ENCODE data around the gene SNRPA1. TPM values are rescaled to one million over a fixed set of nuclear protein-coding genes. Genes with fewer than 3 reads are reported as not detected.

Gene SNRPA1
- total and polyA plus RNA-seq, 7 experiments from 2014 or later = 59.6 to 212 (median 90.1) TPM

GRCh38 chr15:101258238-101259144, 36.6 kb downstream of the SNRPA1 start:
- Histone ChIP-seq H3K4me1 (ENCODE audit: control insufficient read depth in 2 of 2, insufficient read depth in 2 of 2, low read length in 2 of 2) (no peaks in the 10 kb centered on the region), H3K9me3 (ENCODE audit: control insufficient read depth in 2 of 3, low read length in 3 of 3) (no peaks in the 10 kb centered on the region), H3K36me3 (ENCODE audit: control insufficient read depth in 2 of 3, insufficient read depth in 3 of 3, low read length in 3 of 3) (no peaks in the 10 kb centered on the region), H3K4me3 (ENCODE audit: low read length) (no peak overlapping the region), H3K27ac (ENCODE audit: low read depth, low read length) (no peak overlapping the region), H3K27me3 (ENCODE audit: control insufficient read depth in 2 of 2, insufficient read depth in 2 of 2, low read length in 2 of 2) (no peaks in the 10 kb centered on the region)
- DNase-seq (peak in 7 of 9 donors; percentile 24 to 60 (median 50)), ATAC-seq (peak; percentile 88)
- ChIA-PET CTCF (interaction anchor here (0.7 to 5.4 kb wide), 16 partner anchors 10 to 250 kb away, joined by 3 to 60 read pairs (median 4); no protein-coding TSS in a partner anchor), POLR2A (no interaction called here)
- Mint-ChIP-seq H3K36me3 (no peaks in the 10 kb centered on the region), H3K4me1 (peaks cover 0 to 26% (median 0%) of the 10 kb centered on the region in 7 donors), H3K27ac (no peak overlapping the region), H3K27me3 (peaks cover 0 to 20% (median 10%) of the 10 kb centered on the region in 5 donors), H3K4me3 (peak overlapping the region in 1 of 10 donors; percentile 56), H3K9me3 (no peaks in the 10 kb centered on the region)
- intact Hi-C loops (cut with micrococcal nuclease) = loop anchor here (1.0 to 10.0 kb wide), 6 partner anchors 137 to 631 kb away; partner anchors contain the start of gene LRRK1 (in 1 of the 2)

DNA sequence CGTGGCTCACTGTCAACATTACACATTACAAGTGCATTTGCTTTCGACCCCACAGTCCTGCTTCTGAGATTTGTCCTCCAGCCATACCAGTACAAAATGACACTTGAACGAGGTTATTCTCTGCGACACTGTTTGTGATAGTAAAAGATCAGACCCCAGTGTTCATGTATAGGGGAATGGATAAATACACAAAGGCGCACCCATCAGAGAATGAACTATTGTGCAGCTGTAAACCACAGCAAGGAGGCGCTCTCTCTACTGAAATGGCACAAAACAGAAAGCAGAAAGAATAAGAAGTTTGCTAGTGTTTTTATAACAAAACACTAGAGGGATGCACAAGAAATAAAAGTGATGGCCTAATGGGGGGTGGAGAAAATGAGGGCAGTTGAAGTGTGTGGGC, 38.3 kb downstream of the SNRPA1 start:
- POLR2A ChIA-PET = interaction anchor here (0.7 kb wide), 1 partner anchor 136 kb away, joined by 4 read pairs; no protein-coding TSS in a partner anchor

GRCh38 chr15:101255615-101256241, 39.3 kb downstream of the SNRPA1 start:
- Histone ChIP-seq H3K27me3 (ENCODE audit: control insufficient read depth in 2 of 2, insufficient read depth in 2 of 2, low read length in 2 of 2) (no peaks in the 10 kb centered on the region), H3K36me3 (ENCODE audit: control insufficient read depth in 2 of 3, insufficient read depth in 3 of 3, low read length in 3 of 3) (no peaks in the 10 kb centered on the region), H3K9me3 (ENCODE audit: control insufficient read depth in 2 of 3, low read length in 3 of 3) (no peaks in the 10 kb centered on the region), H3K4me1 (ENCODE audit: control insufficient read depth in 2 of 2, insufficient read depth in 2 of 2, low read length in 2 of 2) (peaks cover 3 to 4% of the 10 kb centered on the region in 2 donors), H3K27ac (ENCODE audit: low read depth, low read length) (no peak overlapping the region), H3K4me3 (ENCODE audit: low read length) (no peak overlapping the region)
- no peak overlapping the region for H3K27ac Mint-ChIP-seq
- peaks cover 4 to 36% (median 10%) of the 10 kb centered on the region in 7 donors for H3K4me1 Mint-ChIP-seq
- H3K36me3 Mint-ChIP-seq = peaks cover 0 to under 1% (median 0%) of the 10 kb centered on the region in 5 donors
- CTCF ChIA-PET = interaction anchor here (0.7 to 5.4 kb wide), 2 partner anchors 8 to 167 kb away, joined by 3 to 60 read pairs; no protein-coding TSS in a partner anchor
- no peak for DNase-seq
- H3K4me3 Mint-ChIP-seq = no peak overlapping the region
- H3K9me3 Mint-ChIP-seq = no peaks in the 10 kb centered on the region
- H3K27me3 Mint-ChIP-seq = peaks cover 0 to 17% (median 10%) of the 10 kb centered on the region in 5 donors
- intact Hi-C loops (cut with micrococcal nuclease) = loop anchor here (2.0 to 10.0 kb wide), 3 partner anchors 13 to 628 kb away; partner anchors contain the start of gene LRRK1 (in 1 of the 2)
- POLR2A ChIA-PET = no interaction called here
- ATAC-seq = no peak

More for the DNA sequence above, 38.3 kb downstream of the SNRPA1 start:
- H3K4me3 ChIP-seq (ENCODE audit: low read length) = no peak overlapping the region
- H3K9me3 ChIP-seq (ENCODE audit: control insufficient read depth in 2 of 3, low read length in 3 of 3) = no peaks in the 10 kb centered on the region
- ATAC-seq (no peak), DNase-seq (no peak)
- Mint-ChIP-seq H3K4me3 (no peak overlapping the region), H3K36me3 (no peaks in the 10 kb centered on the region), H3K27ac (no peak overlapping the region), H3K9me3 (no peaks in the 10 kb centered on the region), H3K4me1 (peaks cover 4 to 35% (median 9%) of the 10 kb centered on the region in 7 donors), H3K27me3 (peaks cover 0 to 20% (median 10%) of the 10 kb centered on the region in 5 donors)
- H3K4me1 ChIP-seq (ENCODE audit: control insufficient read depth in 2 of 2, insufficient read depth in 2 of 2, low read length in 2 of 2) = peaks cover 3 to 4% of the 10 kb centered on the region in 2 donors
- H3K27ac ChIP-seq (ENCODE audit: low read depth, low read length) = no peak overlapping the region
- no peaks in the 10 kb centered on the region for H3K27me3 ChIP-seq (ENCODE audit: control insufficient read depth in 2 of 2, insufficient read depth in 2 of 2, low read length in 2 of 2)
- intact Hi-C loops (cut with micrococcal nuclease) = loop anchor here (2.0 to 10.0 kb wide), 3 partner anchors 14 to 629 kb away; partner anchors contain the start of gene LRRK1 (in 1 of the 2)
- CTCF ChIA-PET = interaction anchor here (0.7 to 5.4 kb wide), 5 partner anchors 9 to 280 kb away, joined by 3 to 60 read pairs (median 8); no protein-coding TSS in a partner anchor
- no peaks in the 10 kb centered on the region for H3K36me3 ChIP-seq (ENCODE audit: control insufficient read depth in 2 of 3, insufficient read depth in 3 of 3, low read length in 3 of 3)

DNA sequence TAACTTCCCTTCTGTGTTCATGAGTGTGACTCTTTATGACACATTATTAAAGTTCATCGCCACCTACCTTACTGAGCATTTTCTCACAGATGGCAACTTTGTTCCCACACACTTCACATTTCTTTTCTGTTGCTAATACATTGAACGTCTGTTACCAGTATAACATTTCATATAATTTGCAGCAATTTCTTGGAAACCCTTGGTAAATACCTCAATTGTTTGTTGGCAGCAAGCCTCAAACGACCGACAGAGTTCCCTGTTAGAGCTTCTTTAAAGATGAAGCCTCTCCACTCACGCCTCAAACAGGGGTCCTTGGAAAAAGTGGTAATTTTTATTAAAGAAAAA, 40.0 kb downstream of the SNRPA1 start:
- POLR2A ChIA-PET = no interaction called here
- intact Hi-C loops (cut with micrococcal nuclease) = loop anchor here (5.0 to 10.0 kb wide), 2 partner anchors 340 to 628 kb away; partner anchors contain the start of gene LRRK1 (in 1 of the 2)
- H3K4me3 Mint-ChIP-seq = no peak overlapping the region

GRCh38 chr15:101254157-101255050, 40.6 kb downstream of the SNRPA1 start:
- H3K4me1 Mint-ChIP-seq = peaks cover 13 to 46% (median 22%) of the 10 kb centered on the region in 7 donors
- H3K36me3 Mint-ChIP-seq = peaks cover 0 to 11% (median 0%) of the 10 kb centered on the region in 5 donors
- no peak overlapping the region for H3K4me3 Mint-ChIP-seq
- Histone ChIP-seq H3K4me1 (ENCODE audit: control insufficient read depth in 2 of 2, insufficient read depth in 2 of 2, low read length in 2 of 2) (peaks cover 8 to 14% of the 10 kb centered on the region in 2 donors), H3K27me3 (ENCODE audit: control insufficient read depth in 2 of 2, insufficient read depth in 2 of 2, low read length in 2 of 2) (no peaks in the 10 kb centered on the region), H3K9me3 (ENCODE audit: control insufficient read depth in 2 of 3, low read length in 3 of 3) (no peaks in the 10 kb centered on the region), H3K36me3 (ENCODE audit: control insufficient read depth in 2 of 3, insufficient read depth in 3 of 3, low read length in 3 of 3) (no peaks in the 10 kb centered on the region), H3K27ac (ENCODE audit: low read depth, low read length) (no peak overlapping the region), H3K4me3 (ENCODE audit: low read length) (no peak overlapping the region)
- H3K27me3 Mint-ChIP-seq = peaks cover 0 to 9% (median 6%) of the 10 kb centered on the region in 5 donors
- intact Hi-C loops (cut with micrococcal nuclease) = loop anchor here (5.0 to 10.0 kb wide), 4 partner anchors 340 to 1327 kb away; partner anchors contain the start of genes ASB7 (in 1 of the 2), LINS1 (in 1 of the 2) and LRRK1 (in 1 of the 2)
- ChIA-PET POLR2A (no interaction called here), CTCF (interaction anchor here (1.2 to 5.4 kb wide), 2 partner anchors 12 to 166 kb away, joined by 4 to 60 read pairs; no protein-coding TSS in a partner anchor)
- DNase-seq = no peak
- no peak overlapping the region for H3K27ac Mint-ChIP-seq
- no peak for ATAC-seq
- H3K9me3 Mint-ChIP-seq = no peaks in the 10 kb centered on the region

More for the DNA sequence above, 40.0 kb downstream of the SNRPA1 start:
- CTCF ChIA-PET = interaction anchor here (1.2 to 5.4 kb wide), 2 partner anchors 13 to 166 kb away, joined by 4 to 60 read pairs; no protein-coding TSS in a partner anchor
- H3K36me3 Mint-ChIP-seq = peaks cover 0 to 7% (median 0%) of the 10 kb centered on the region in 5 donors
- H3K9me3 ChIP-seq (ENCODE audit: control insufficient read depth in 2 of 3, low read length in 3 of 3) = no peaks in the 10 kb centered on the region
- H3K27ac ChIP-seq (ENCODE audit: low read depth, low read length) = no peak overlapping the region
- H3K27me3 Mint-ChIP-seq = peaks cover 0 to 12% (median 8%) of the 10 kb centered on the region in 5 donors
- H3K4me1 Mint-ChIP-seq = peaks cover 7 to 42% (median 17%) of the 10 kb centered on the region in 7 donors
- H3K36me3 ChIP-seq (ENCODE audit: control insufficient read depth in 2 of 3, insufficient read depth in 3 of 3, low read length in 3 of 3) = no peaks in the 10 kb centered on the region
- no peaks in the 10 kb centered on the region for H3K9me3 Mint-ChIP-seq
- H3K4me1 ChIP-seq (ENCODE audit: control insufficient read depth in 2 of 2, insufficient read depth in 2 of 2, low read length in 2 of 2) = peaks cover 8 to 11% of the 10 kb centered on the region in 2 donors
- H3K4me3 ChIP-seq (ENCODE audit: low read length) = no peak overlapping the region
- ATAC-seq (no peak), DNase-seq (no peak)
- H3K27ac Mint-ChIP-seq = no peak overlapping the region
- H3K27me3 ChIP-seq (ENCODE audit: control insufficient read depth in 2 of 2, insufficient read depth in 2 of 2, low read length in 2 of 2) = no peaks in the 10 kb centered on the region
